ENCODE results near the gene ATAD3A. TPM values are rescaled to one million over a fixed set of nuclear protein-coding genes. Genes with fewer than 3 reads are reported as not detected.

The ATAD3A gene
- total and polyA plus RNA-seq, 12 donors: 7.8 to 46.3 (median 28.7) TPM

DNA sequence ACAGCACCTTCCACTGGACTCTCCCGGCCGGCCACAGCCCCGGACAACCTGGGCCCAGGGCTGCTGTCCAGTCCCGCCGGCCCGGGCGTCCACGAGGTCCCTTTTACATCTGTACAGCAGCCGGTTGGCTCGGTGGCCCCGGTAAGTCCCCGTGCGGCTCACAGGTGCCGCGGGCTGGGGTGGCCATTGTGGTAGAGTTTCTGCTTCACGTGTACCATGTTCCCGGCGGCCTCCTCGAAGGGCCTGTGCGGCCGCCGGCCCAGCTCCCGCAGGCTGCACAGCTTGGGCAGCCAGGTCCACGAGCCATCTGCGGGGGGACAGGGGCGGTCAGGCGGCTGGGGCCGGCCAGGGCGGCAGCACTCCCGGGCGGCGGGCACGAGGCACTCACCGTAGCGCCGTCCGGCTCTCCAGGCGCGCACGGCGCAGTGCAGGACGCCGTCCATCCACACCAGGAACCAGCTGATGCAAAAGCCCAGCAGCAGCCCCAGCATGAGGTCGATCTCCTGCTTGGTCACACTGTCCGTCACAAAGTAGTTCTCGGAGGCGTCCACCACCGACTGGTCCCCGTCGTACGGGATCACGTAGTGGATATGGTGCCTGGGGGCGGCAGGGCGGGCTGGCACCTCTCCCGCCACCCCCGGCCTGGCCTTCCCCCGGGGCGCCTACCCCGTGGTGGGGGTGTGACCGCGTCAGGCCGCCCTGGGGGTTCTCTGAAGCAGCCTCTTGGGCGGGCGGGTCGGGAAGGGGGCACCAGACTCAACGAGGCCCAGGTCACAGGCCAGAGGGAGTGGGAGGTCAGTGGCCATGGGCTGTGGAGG lies 23.4 kb downstream of the ATAD3A start:
- peaks cover 5 to 7% of the 10 kb centered on the region in 2 donors for H3K4me1 ChIP-seq (replicated peaks in 1 of 2)
- DNase-seq: no peak
- no peaks in the 10 kb centered on the region for H3K27me3 ChIP-seq
- no peak for TF ChIP-seq POLR2A (IDR thresholded peaks at IDR 0.05)
- TF ChIP-seq, protein P1, sequence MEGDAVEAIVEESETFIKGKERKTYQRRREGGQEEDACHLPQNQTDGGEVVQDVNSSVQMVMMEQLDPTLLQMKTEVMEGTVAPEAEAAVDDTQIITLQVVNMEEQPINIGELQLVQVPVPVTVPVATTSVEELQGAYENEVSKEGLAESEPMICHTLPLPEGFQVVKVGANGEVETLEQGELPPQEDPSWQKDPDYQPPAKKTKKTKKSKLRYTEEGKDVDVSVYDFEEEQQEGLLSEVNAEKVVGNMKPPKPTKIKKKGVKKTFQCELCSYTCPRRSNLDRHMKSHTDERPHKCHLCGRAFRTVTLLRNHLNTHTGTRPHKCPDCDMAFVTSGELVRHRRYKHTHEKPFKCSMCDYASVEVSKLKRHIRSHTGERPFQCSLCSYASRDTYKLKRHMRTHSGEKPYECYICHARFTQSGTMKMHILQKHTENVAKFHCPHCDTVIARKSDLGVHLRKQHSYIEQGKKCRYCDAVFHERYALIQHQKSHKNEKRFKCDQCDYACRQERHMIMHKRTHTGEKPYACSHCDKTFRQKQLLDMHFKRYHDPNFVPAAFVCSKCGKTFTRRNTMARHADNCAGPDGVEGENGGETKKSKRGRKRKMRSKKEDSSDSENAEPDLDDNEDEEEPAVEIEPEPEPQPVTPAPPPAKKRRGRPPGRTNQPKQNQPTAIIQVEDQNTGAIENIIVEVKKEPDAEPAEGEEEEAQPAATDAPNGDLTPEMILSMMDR (IDR thresholded peaks at IDR 0.05): no peak
- no peaks in the 10 kb centered on the region for H3K36me3 ChIP-seq (replicated peaks in 1 of 2)
- no peak overlapping the region for H3K4me3 ChIP-seq
- H3K9me3 ChIP-seq (replicated peaks in 1 of 3): no peaks in the 10 kb centered on the region
- H3K27ac ChIP-seq: no peak overlapping the region
- intact Hi-C loops (cut with DNase I): no loop called here
- WGBS, 4 donors: 92 to 98% (median 94%) methylated on average over 8 to 66 of the region's 66 CpGs

GRCh38 chr1:1536019-1536937 lies 24.3 kb downstream of the ATAD3A start:
- intact Hi-C loops (cut with DNase I): no loop called here
- no peaks in the 10 kb centered on the region for H3K27me3 ChIP-seq
- no peaks in the 10 kb centered on the region for H3K9me3 ChIP-seq (replicated peaks in 1 of 3)
- no peak overlapping the region for H3K4me3 ChIP-seq
- TF ChIP-seq, protein P1 (IDR thresholded peaks at IDR 0.05): no peak
- TF ChIP-seq POLR2A (IDR thresholded peaks at IDR 0.05): no peak
- H3K36me3 ChIP-seq (replicated peaks in 1 of 2): no peaks in the 10 kb centered on the region
- H3K27ac ChIP-seq: no peak overlapping the region
- H3K4me1 ChIP-seq (replicated peaks in 1 of 2): peaks cover 10 to 12% of the 10 kb centered on the region in 2 donors
- 85 to 96% (median 90%) methylated on average over 16 to 48 of the region's 48 CpGs for WGBS, 4 donors
- no peak for DNase-seq

DNA sequence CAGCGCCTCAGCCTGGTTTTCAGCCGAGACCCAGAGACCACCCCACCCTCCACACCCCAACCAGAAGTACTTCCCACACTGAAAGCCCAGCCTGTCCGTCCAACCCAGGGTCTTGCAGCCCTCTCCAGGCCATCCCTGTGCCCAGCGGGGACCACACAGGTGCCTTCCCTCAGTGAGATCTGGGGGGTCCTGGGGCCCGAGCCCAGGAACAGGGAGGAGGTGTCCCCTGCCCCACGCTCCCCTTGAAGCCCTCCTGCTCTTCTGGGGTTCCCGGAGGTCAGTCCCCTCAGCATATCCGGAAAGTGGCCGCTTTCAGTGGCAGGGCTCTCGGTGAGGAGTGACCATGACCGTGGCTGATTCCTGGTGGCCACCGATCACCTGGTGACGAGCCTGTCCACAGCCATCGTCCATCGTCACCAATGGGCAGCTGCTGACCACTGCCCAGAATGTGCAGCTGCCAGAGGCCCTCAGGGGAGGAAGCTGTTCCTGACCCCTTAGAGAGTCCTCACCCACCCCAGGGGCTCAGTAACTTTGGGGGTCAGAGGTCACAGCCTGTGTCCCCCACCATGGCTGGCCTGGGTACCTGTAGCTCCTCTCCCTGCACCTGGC lies 25.1 kb downstream of the ATAD3A start:
- H3K27ac ChIP-seq: no peak overlapping the region
- H3K9me3 ChIP-seq (replicated peaks in 1 of 3): no peaks in the 10 kb centered on the region
- DNase-seq: no peak
- H3K4me3 ChIP-seq: no peak overlapping the region
- peaks cover 10 to 12% of the 10 kb centered on the region in 2 donors for H3K4me1 ChIP-seq (replicated peaks in 1 of 2)
- intact Hi-C loops (cut with DNase I): no loop called here
- H3K27me3 ChIP-seq: no peaks in the 10 kb centered on the region
- 87 to 95% (median 92%) methylated on average over 2 to 15 of the region's 15 CpGs for WGBS, 4 donors
- H3K36me3 ChIP-seq (replicated peaks in 1 of 2): peaks cover 0 to 3% of the 10 kb centered on the region in 2 donors
- no peak for TF ChIP-seq POLR2A (IDR thresholded peaks at IDR 0.05)
- TF ChIP-seq, protein P1 (IDR thresholded peaks at IDR 0.05): no peak
